Endodermal cell (in vitro differentiated cells): ENCODE measurements around the gene PKD2. TPM values are rescaled to one million over a fixed set of nuclear protein-coding genes. Genes with fewer than 3 reads are reported as not detected.

ENCODE experiments used
- DNase-seq: peaks from one replicate; pipeline ENCODE4 v3.0.0-alpha.2; 2017
- H3K27ac ChIP-seq: 2 replicates; pipeline ENCODE4 v1.5.1; 2013; ENCODE audit warnings: mild to moderate bottlenecking, low read depth, low read length, moderate library complexity
- H3K27me3 ChIP-seq: 2 replicates; pipeline ENCODE4 v1.6.1; 2013; ENCODE audit warnings: mild to moderate bottlenecking, low read length, moderate library complexity; ENCODE audit not compliant: insufficient read depth, control insufficient read depth, poor library complexity, severe bottlenecking
- H3K36me3 ChIP-seq: 2 replicates; pipeline ENCODE4 v1.7.0; 2013; ENCODE audit warnings: mild to moderate bottlenecking, low read length, moderate library complexity; ENCODE audit not compliant: control insufficient read depth, insufficient read depth
- H3K4me1 ChIP-seq: one replicate; pipeline ENCODE4 v1.7.0; 2013; ENCODE audit warnings: low read length; ENCODE audit not compliant: control insufficient read depth, insufficient read depth
- H3K4me3 ChIP-seq: 2 replicates; pipeline ENCODE4 v1.5.1; 2013; ENCODE audit warnings: mild to moderate bottlenecking, low read length, moderate library complexity
- H3K9ac ChIP-seq: 2 replicates; pipeline ENCODE4 v1.6.1; 2013; ENCODE audit warnings: mild to moderate bottlenecking, low read length, moderate library complexity; ENCODE audit not compliant: poor library complexity, severe bottlenecking; ENCODE audit errors: extremely low read depth
- H3K9me3 ChIP-seq: 2 replicates; pipeline ENCODE4 v1.6.1; 2013; ENCODE audit warnings: mild to moderate bottlenecking, low read length, moderate library complexity; ENCODE audit not compliant: control insufficient read depth
- H3K27ac Mint-ChIP-seq: 2 replicates; pipeline ENCODE4 v1.8.0; 2020; ENCODE audit warnings: mixed read lengths
- H3K27me3 Mint-ChIP-seq: 2 replicates; pipeline ENCODE4 v1.8.0; 2021; ENCODE audit warnings: mild to moderate bottlenecking, mixed read lengths; ENCODE audit not compliant: insufficient read depth
- H3K36me3 Mint-ChIP-seq: 2 replicates; pipeline ENCODE4 v1.8.0; 2020; ENCODE audit warnings: low read depth, mixed read lengths
- H3K4me1 Mint-ChIP-seq: 2 replicates; pipeline ENCODE4 v1.8.0; 2020; ENCODE audit warnings: mixed read lengths
- H3K4me3 Mint-ChIP-seq: 2 replicates; pipeline ENCODE4 v1.8.0; 2020; ENCODE audit warnings: mild to moderate bottlenecking, moderate library complexity, mixed read lengths
- H3K9me3 Mint-ChIP-seq: 2 replicates; pipeline ENCODE4 v1.8.0; 2020; ENCODE audit warnings: mild to moderate bottlenecking, mixed read lengths
- WGBS, 2 experiments: methylation state at CpG; one replicate each; pipeline versions ENCODE4 v1.1.5 to v1.1.7; 2013; ENCODE audit warnings: missing lambda C conversion rate in 2 of 2, mixed read lengths in 1 of 2; ENCODE audit not compliant: insufficient coverage in 1 of 2, insufficient read length in 1 of 2; 5-methylcytosine and 5-hydroxymethylcytosine counted together
- total RNA-seq, 2 donors: library from RNA; stranded (reverse); fragmentation: NEBNext Ultra II Directional in 1 of 2; extraction: Animal tissue kit (Norgen Biotek cat#: 25700) in 1 of 2; gene quantifications; 2 replicates in 1 of 2; 3 replicates in 1 of 2; pipeline ENCODE4 v1.2.1, GENCODE V29; 2021
- TF ChIP-seq, protein P1 (sequence below): fragments of 200-600 bp; sonication (generic); conservative IDR thresholded peaks from 2 replicates; pipeline ENCODE4 v1.5.0; 2021; ENCODE audit warnings: antibody characterized with exemption, mild to moderate bottlenecking

PKD2 gene
- total RNA-seq, 2 donors from 2014 or later: 31.4 to 34.2 TPM

- no peak for DNase-seq
- Histone ChIP-seq H3K36me3 (no peaks in the 10 kb centered on the region), H3K9me3 (no peaks in the 10 kb centered on the region), H3K4me3 (no peak overlapping the region), H3K9ac (no peak overlapping the region), H3K4me1 (no peaks in the 10 kb centered on the region), H3K27ac (no peak overlapping the region), H3K27me3 (no peaks in the 10 kb centered on the region)
- WGBS, 2 experiments: 92 to 100% methylated on average over 1 of the region's 1 CpG
- TF ChIP-seq, protein P1, sequence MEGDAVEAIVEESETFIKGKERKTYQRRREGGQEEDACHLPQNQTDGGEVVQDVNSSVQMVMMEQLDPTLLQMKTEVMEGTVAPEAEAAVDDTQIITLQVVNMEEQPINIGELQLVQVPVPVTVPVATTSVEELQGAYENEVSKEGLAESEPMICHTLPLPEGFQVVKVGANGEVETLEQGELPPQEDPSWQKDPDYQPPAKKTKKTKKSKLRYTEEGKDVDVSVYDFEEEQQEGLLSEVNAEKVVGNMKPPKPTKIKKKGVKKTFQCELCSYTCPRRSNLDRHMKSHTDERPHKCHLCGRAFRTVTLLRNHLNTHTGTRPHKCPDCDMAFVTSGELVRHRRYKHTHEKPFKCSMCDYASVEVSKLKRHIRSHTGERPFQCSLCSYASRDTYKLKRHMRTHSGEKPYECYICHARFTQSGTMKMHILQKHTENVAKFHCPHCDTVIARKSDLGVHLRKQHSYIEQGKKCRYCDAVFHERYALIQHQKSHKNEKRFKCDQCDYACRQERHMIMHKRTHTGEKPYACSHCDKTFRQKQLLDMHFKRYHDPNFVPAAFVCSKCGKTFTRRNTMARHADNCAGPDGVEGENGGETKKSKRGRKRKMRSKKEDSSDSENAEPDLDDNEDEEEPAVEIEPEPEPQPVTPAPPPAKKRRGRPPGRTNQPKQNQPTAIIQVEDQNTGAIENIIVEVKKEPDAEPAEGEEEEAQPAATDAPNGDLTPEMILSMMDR: no peak
- no peaks in the 10 kb centered on the region for H3K9me3 Mint-ChIP-seq
- H3K36me3 Mint-ChIP-seq: no peaks in the 10 kb centered on the region
- H3K27me3 Mint-ChIP-seq: no peaks in the 10 kb centered on the region
- H3K27ac Mint-ChIP-seq: no peak overlapping the region
- no peak overlapping the region for H3K4me3 Mint-ChIP-seq
- peaks cover 4% of the 10 kb centered on the region for H3K4me1 Mint-ChIP-seq
Observed at GRCh38 chr4:87978681-87979080, 28.8 kb upstream of the PKD2 start.

GRCh38 chr4:87979810-87980209 lies 27.6 kb upstream of the PKD2 start:
- Histone ChIP-seq H3K36me3 (no peaks in the 10 kb centered on the region), H3K9ac (no peak overlapping the region), H3K27ac (no peak overlapping the region), H3K27me3 (no peaks in the 10 kb centered on the region), H3K9me3 (no peaks in the 10 kb centered on the region), H3K4me3 (no peak overlapping the region), H3K4me1 (no peaks in the 10 kb centered on the region)
- no peaks in the 10 kb centered on the region for H3K27me3 Mint-ChIP-seq
- DNase-seq: no peak
- 100% methylated on average over 1 of the region's 1 CpG; no CpG with 5 or more reads in 1 of the 2 experiments for WGBS, 2 experiments
- no peak overlapping the region for H3K4me3 Mint-ChIP-seq
- H3K4me1 Mint-ChIP-seq: peaks cover 4% of the 10 kb centered on the region
- H3K36me3 Mint-ChIP-seq: no peaks in the 10 kb centered on the region
- H3K27ac Mint-ChIP-seq: no peak overlapping the region
- H3K9me3 Mint-ChIP-seq: no peaks in the 10 kb centered on the region
- TF ChIP-seq, protein P1: no peak

GRCh38 chr4:87981486-87981885 lies 25.9 kb upstream of the PKD2 start:
- Histone ChIP-seq H3K9ac (no peak overlapping the region), H3K4me1 (no peaks in the 10 kb centered on the region), H3K27me3 (no peaks in the 10 kb centered on the region), H3K36me3 (no peaks in the 10 kb centered on the region), H3K27ac (no peak overlapping the region), H3K4me3 (no peak overlapping the region), H3K9me3 (no peaks in the 10 kb centered on the region)
- Mint-ChIP-seq H3K36me3 (no peaks in the 10 kb centered on the region), H3K27ac (no peak overlapping the region), H3K4me3 (no peak overlapping the region), H3K27me3 (no peaks in the 10 kb centered on the region), H3K9me3 (no peaks in the 10 kb centered on the region), H3K4me1 (no peaks in the 10 kb centered on the region)
- TF ChIP-seq, protein P1: no peak
- WGBS, 2 experiments: 96 to 98% methylated on average over 5 to 8 of the region's 8 CpGs
- DNase-seq: no peak
